IPS-18c (cell line): ENCODE data around the gene RNU5B-1.
"Not testable (repeated sequence)": the region's sequence is repeated elsewhere in the genome, so short reads cannot be mapped to it uniquely, and the experiment has no call there.

Experiments
- H3K4me3 ChIP-seq: 2 replicates; pipeline ENCODE4 v1.7.0; 2013; ENCODE audit warnings: low read depth, mild to moderate bottlenecking, low read length, moderate library complexity; ENCODE audit not compliant: insufficient read depth
- H3K9me3 ChIP-seq: one replicate; pipeline ENCODE4 v1.6.1; 2013; ENCODE audit warnings: mild to moderate bottlenecking, low read length, moderate library complexity; ENCODE audit not compliant: control insufficient read depth, insufficient read depth

RNU5B-1 gene

GRCh38 chr15:65304381-65305149 lies at the start of gene RNU5B-1:
RNU5B-1 (plus strand) TSS chr15:65304677.
- H3K4me3 ChIP-seq = peak within 1 kb of the TSS; percentile 29

GRCh38 chr15:65254758-65255157 lies 49.7 kb upstream of the RNU5B-1 start:
- H3K9me3 ChIP-seq = no peaks in the 10 kb centered on the region
- no peak overlapping the region for H3K4me3 ChIP-seq

More at GRCh38 chr15:65304381-65305149, at the start of gene RNU5B-1:
- no peaks in the 10 kb centered on the region for H3K9me3 ChIP-seq

GRCh38 chr15:65255486-65256140 lies 48.9 kb upstream of the RNU5B-1 start:
- H3K4me3 ChIP-seq = no peak overlapping the region
- no peaks in the 10 kb centered on the region for H3K9me3 ChIP-seq

DNA sequence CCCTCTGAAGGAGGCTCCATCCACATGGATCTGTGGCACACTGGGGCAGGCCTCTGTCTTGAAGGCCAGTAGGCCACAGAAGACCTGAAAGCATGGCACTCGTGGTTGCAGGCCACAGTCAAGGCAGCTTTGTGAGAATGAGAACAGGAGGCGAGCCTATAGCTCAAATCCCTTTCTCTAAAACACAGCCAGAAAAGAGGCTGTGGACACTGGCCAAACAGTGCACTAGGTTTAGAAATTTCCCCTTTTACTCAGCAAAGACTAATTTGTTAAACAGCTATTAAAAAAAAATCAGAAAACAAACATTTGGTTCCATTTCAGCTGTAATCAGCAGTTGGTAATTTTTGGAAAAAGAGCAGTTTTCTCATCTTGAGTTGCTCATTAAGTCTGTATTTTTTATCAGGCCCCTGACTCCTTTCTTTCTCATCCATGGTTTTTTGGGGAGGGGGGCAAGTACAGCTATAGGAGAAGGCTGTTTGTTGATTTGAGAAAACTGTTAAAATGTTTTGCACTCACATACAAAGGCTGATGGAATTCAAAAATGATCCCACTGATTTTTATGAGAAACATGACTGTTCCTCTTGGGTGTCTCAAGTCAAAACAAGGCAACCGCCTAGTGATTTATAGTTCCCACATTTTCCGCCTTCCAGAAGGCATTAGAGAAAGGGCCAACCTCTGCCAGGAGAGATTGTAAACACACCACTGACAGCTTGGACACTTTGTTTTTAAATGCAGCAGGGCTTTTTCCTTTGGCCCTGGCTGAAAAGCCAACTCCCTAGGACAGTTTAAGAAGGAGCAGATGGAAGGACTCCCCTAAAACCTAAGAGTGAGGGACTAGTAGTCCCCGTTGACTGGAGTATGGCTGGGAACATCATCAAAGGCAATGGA lies 45.9 kb upstream of the RNU5B-1 start:
- H3K4me3 ChIP-seq = no peak overlapping the region
- H3K9me3 ChIP-seq = no peaks in the 10 kb centered on the region

- no peaks in the 10 kb centered on the region for H3K9me3 ChIP-seq
- no peak overlapping the region for H3K4me3 ChIP-seq
Measured at GRCh38 chr15:65259367-65259797, 45.1 kb upstream of the RNU5B-1 start.

DNA sequence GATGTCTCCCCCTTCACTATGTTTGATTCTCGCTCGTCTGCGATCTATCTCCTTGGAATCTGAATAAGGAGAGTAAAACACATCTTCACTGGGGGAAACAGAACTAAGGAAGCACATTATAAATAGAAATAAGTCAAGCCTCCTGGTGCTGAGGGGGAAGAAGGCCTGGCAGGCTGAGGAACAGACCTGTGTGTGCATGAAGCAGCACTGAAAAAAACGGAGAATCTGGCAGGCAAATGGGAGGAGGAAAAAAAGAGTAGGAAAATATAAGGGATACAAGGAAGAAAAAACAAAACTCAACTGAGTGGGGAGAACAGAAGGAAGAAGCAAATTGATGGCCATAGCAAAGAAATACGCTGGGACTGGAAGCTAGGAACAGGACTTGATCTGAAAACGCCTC lies 43.5 kb upstream of the RNU5B-1 start:
- Histone ChIP-seq H3K4me3 (no peak overlapping the region), H3K9me3 (no peaks in the 10 kb centered on the region)

GRCh38 chr15:65263313-65263712 lies 41.2 kb upstream of the RNU5B-1 start:
- Histone ChIP-seq H3K4me3 (no peak overlapping the region), H3K9me3 (no peaks in the 10 kb centered on the region)

DNA sequence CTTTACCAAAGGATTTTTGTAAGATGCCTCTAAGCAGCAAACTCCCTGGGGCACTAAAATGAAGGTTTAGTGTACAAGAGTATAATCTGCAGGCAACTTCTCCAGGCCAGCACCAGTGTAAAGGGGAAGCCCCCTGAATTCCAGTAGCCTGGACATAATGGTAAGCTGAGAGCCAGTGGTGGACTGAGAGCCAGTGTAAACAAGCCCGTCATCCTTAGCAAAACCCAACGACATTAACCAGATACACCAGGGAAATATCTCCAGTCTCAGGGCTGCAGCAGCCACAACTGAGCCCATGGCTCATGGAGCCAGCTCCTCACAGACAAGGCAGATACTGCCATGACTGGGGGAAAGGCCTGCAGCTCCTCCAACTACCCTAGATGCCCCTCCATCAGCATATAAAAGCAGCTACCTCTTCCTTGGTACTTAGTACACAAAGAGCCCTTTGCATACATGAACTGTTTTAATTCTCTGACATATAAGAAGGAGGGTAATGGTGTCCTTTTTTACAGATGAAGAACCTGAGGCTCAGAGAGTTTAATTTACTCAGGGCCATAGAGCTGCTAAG lies 39.5 kb upstream of the RNU5B-1 start:
- H3K9me3 ChIP-seq = no peaks in the 10 kb centered on the region
- no peak overlapping the region for H3K4me3 ChIP-seq

- Histone ChIP-seq H3K9me3 (no peaks in the 10 kb centered on the region), H3K4me3 (no peak overlapping the region)
Measured at GRCh38 chr15:65266469-65266868, 38.0 kb upstream of the RNU5B-1 start.

GRCh38 chr15:65268411-65268810 lies 36.1 kb upstream of the RNU5B-1 start:
- H3K9me3 ChIP-seq = no peaks in the 10 kb centered on the region

GRCh38 chr15:65270811-65271545 lies 33.5 kb upstream of the RNU5B-1 start:
- H3K9me3 ChIP-seq, H3K4me3 ChIP-seq: not testable (repeated sequence)

More at GRCh38 chr15:65268411-65268810, 36.1 kb upstream of the RNU5B-1 start:
- H3K4me3 ChIP-seq = no peak overlapping the region

DNA sequence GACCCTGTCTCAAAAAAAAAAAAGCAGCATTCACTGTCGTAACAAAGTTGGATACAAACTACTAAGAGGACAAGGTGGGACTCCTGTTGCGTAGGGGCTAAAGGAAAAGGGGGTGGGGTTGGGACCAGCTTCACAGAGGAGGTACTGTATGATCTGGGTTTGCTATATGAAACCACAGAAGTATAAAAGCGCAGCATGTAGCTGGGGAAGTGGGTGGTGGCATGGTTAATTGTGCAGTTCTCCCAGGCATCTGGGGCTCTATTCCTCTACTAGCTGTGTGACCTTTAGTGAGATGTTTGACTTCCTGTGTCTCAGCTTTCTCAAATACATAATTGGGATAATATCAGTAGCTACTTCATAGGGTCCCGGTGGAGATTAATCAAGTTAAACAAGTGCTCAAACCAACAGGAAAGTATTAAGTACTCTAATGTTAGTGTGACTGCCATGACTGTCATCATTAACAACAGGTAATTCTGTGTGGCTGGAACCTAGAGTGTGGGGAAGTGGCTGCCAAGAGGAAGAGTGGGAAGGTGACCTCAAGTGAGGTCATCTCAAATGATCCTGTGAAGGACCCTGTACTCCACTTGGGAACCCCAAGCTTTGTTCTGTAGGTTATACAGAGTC lies 29.3 kb upstream of the RNU5B-1 start:
- Histone ChIP-seq H3K4me3 (no peak overlapping the region), H3K9me3 (no peaks in the 10 kb centered on the region)

DNA sequence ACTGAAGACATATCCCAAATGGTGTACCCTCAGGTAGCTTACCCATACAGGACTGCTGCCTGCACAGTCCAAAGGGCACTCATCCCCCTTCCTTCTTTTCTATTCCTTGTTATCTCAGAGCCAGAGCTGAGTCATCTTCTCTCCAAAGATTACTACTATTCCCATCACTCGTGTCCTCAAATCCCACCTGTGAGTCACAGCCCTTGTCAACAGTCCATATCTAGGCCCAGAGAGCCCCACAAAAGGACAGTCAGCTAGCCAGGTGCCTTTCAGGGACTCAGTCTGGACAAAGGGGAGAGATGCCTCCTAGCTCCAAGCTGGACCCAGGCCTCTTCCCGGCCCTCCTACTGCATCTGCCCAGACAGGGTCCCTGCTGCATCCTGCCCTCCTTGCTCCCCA lies 28.8 kb upstream of the RNU5B-1 start:
- no peak overlapping the region for H3K4me3 ChIP-seq
- no peaks in the 10 kb centered on the region for H3K9me3 ChIP-seq

DNA sequence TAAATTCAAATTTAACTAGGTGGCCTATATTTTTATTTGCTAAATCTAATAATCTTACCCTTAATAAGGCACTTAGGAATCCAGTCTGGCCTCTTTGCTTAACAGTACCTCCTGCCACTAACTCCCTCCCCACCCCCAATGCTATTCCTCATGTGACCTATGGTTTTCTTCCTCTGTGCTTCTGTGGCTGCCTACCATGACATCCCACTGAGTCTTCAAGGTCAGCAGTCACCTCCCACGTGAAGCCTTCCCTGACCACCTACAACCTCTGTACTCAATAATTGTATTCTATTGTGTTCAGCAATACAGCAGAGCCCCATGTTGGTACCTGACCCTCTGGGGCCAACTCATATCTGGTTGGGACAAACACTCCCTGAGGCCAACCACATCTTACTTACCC lies 27.5 kb upstream of the RNU5B-1 start:
- Histone ChIP-seq H3K4me3 (no peak overlapping the region), H3K9me3 (no peaks in the 10 kb centered on the region)

GRCh38 chr15:65278480-65278879 lies 26.0 kb upstream of the RNU5B-1 start:
- H3K9me3 ChIP-seq = no peaks in the 10 kb centered on the region
- no peak overlapping the region for H3K4me3 ChIP-seq

DNA sequence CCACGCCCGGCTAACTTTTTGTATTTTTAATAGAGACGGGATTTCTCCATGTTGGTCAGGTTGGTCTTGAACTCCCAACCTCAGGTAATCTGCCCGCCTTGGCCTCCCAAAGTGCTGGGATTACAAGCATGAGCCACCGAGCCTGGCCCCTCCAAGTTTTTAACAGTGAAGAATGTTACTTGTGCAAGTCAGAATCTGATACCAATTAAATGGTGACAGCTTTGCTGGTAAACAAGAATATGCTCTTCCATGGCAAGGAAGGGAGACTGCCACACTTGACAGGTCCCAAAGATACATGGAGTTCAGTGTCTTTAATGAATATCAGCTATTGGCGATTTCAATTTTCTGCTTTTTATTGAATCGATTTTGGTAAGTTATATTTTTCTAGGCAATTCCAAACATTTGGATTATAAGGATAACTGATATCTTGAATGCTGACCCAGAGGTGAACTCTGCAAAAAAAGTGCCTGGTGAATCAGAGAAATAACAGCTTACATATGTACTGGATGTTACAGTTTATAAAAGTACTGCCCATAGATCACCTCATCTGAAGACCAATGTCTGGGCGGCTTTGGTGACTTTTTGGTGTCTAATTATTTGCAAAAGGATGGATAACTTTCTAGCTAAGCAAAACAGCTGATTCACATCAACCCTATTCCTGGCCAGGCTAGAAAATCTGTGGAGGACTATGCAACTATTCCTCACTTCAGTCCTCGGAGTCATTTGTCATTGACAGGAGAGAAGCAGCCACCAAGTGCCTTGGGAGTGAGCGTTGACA lies 19.0 kb upstream of the RNU5B-1 start:
- no peaks in the 10 kb centered on the region for H3K9me3 ChIP-seq
- H3K4me3 ChIP-seq = peak overlapping the region; percentile 79
